Glomerular visceral epithelial cell (primary cell): ENCODE measurements around the gene ZNF507.

ENCODE experiments used
- DNase-seq: peaks from one replicate; pipeline ENCODE4 v3.0.0-alpha.2; 2016; ENCODE audit errors: extremely low spot score

Gene ZNF507

DNA sequence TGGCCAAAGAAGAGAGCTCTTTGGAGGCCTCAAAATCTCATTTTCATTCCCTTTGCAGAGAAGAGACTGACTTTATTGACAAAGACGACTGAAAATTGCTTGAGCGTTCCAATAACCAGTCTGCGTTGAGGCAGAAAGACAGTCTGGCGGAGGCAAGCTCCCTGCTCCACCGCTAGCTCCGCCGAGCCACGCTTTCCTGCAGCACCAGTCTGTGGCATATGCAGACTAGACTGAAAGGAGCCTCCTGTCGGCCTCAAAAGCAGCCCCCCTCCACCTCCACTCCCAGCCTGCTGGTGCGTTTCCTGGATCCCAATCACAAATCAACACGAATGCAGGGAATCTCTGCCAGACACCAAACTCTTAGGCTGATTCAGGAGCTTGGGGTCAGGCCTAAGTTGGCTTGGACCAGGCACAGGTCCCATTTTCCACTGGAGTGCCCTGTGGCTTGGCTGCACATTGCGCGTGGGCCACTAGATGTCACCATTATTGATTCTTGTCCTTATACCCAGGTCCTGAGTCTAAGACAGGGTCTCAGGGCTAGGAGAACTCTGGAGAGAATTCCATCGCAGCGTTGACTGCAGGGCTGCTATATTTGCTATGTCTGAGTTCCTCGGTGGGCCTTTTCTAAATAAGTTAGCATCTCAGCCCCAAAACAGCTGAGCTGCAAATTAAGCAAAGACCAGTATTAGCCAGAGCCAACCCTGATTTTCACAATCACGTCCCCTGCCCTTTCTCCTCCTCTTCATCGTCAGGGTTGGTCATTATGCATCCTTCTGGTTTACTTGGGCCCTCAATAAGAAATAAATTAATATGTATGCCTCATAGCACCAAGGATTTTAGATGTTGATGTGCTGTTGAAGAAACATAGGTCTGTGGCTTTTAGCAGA is 5.2 kb upstream of the ZNF507 start:
- DNase-seq, result peak; percentile 49

- DNase-seq, result no peak
Measured at GRCh38 chr19:32342695-32343094, 2.7 kb upstream of the ZNF507 start.

DNA sequence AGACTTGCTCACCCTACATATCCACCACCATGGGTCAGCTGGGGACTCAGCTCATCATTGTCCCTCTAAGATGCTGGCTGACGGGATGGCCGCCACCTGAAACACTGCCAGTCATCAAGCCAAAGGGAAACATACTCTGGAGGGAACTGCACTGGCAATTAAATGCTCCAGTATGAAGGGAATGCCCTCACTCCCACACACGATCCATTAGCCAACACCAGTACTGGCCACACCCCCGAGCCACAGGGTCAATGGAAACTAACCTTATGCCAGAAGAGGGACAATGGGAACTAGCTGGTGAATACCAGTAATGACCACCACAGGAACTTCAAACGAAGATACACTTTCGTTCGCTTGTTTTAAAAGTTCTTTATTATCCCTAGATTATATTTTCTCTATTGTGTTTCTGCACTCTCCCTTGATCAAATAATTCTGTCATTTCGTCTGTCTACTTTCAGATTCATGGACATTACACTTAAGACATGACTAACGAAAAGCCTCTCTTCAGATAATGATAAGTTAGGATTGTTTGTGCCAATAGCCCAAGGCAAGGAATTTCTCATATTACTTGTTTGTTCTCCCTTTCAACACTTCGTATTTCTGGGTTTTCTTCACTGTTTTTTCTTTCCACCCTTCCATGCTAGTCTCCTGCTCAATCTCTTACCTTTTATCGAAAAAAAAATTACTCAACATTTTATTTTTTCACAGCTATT is 1.7 kb upstream of the ZNF507 start:
- DNase-seq, result no peak

- no peak for DNase-seq
Measured at GRCh38 chr19:32346901-32347300, 1.5 kb downstream of the ZNF507 start.

GRCh38 chr19:32347573-32347972 is 2.2 kb downstream of the ZNF507 start:
- DNase-seq, result no peak

GRCh38 chr19:32349051-32349450 is 3.6 kb downstream of the ZNF507 start:
- DNase-seq, result no peak

DNA sequence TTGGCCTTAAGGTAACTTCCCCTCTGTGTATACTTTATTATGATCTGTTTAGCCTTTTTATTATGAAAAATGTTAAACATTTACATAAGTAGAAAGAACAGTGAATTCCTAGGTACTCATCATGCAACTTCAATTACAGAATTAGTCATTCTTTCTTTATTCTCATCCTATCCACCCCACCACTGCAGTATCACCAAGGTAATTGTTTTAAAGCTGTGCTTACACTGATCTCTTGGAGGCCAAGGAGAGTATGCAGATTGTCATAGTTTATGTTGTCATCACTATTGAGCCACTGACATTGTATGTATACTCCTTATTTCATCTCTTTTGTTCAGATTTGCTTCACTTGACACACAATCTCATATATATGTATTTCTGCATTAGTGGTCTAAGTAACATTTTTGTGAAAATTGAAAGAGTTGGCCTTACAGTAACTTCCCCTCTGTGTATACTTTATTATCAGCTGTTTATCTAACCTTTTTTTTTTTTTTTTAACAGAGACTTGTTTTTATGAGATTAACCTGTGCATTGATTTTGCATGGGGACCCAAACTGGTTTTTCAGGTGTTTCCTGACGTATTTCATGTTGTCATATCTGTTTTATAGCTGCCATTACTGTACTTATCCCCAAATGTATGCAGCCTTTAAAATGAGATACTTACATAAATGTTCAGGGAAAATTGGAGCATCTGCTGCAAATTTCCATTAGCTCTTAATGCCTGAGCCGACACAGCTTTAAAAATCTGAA is 4.5 kb downstream of the ZNF507 start:
- DNase-seq, result no peak

GRCh38 chr19:32350471-32350865 is 5.1 kb downstream of the ZNF507 start:
- peak; percentile 16 for DNase-seq

- no peak for DNase-seq
Measured at GRCh38 chr19:32350987-32351348, 5.6 kb downstream of the ZNF507 start.

DNA sequence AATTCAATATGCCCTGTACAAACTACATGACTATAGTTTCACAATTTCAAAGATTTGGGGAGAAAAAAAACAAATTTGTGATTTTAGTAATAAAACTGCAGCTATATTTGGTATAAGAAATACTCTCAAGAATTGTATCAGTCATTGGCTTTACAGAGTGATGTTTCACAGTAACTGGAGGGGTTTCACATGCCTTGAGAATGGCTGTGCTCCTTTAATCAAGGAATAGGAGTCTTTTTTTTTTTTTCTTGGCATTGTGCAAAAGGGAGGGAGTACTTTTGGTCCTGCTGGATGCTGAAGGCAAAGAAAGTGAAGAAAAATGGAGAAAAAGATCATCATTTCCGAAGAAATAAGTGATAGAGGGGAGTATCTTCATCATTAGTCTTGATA is 6.8 kb downstream of the ZNF507 start:
- DNase-seq, result no peak

- no peak for DNase-seq
Measured at GRCh38 chr19:32354345-32354744, 8.9 kb downstream of the ZNF507 start.

- no peak for DNase-seq
Measured at GRCh38 chr19:32355309-32355708, 9.9 kb downstream of the ZNF507 start.

GRCh38 chr19:32357720-32358119 is 12.3 kb downstream of the ZNF507 start:
- DNase-seq, result no peak

DNA sequence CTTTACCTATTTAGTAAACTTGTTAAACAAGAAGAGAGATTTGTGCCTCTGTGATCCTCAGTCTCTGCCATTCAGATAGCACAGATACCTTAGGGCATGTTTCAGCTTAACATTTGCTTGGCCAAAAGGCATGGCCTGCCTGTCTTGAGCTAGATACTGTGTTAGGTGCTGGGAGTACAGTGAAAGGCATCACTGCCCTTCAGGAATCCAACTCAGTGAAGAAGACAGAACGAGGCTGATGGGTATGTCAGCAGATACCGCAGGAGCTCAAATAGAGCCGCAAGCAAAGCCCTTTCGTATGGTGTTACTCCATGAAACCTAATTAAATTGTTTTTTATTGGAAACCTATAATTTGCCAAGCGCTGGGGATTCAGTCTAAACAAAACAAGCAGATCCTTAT is 12.9 kb downstream of the ZNF507 start:
- DNase-seq, result peak; percentile 35

DNA sequence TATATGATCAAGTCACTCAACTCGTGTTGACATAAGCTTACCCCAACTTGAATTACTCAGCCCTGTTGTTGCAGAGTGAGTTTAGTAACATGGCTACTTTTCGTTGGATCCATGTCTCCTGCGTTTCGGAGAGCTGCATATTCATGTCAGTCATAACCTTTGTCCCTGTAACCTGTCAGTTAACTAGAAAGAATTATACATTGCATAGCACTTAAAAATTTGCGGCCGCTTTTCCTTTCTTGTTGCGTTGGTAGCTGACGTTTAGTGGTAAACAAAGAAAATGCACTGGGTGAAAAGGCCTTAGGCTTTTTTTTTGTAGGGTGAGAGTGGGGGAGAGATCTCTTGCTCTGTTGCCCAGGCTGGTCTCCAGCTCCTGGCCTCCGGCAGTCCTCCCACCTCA is 14.2 kb downstream of the ZNF507 start:
- DNase-seq, result no peak

GRCh38 chr19:32361574-32362317 is 16.3 kb downstream of the ZNF507 start:
- no peak for DNase-seq

GRCh38 chr19:32362318-32362691 is 16.9 kb downstream of the ZNF507 start:
- no peak for DNase-seq

- no peak for DNase-seq
Measured at GRCh38 chr19:32363175-32363574, 17.8 kb downstream of the ZNF507 start.

DNA sequence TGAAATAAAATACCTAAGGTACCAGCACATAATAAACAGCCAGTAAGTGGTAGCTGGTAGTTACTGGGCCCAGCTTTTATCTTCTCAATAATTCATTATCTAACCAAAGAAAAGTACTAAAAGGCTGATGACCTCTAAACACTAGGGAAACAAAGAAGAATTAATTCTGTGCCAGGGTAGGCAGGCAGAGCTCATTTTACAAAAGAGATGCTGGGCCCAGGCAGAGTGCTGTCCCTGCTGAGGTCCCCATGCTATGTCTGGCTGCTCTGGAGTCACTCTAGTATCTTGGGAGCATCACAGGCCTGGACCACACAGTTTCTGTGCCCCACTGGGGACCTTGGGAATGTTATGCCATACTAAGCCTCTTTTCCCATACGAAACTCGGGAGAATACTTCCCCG is 18.2 kb downstream of the ZNF507 start:
- no peak for DNase-seq

DNA sequence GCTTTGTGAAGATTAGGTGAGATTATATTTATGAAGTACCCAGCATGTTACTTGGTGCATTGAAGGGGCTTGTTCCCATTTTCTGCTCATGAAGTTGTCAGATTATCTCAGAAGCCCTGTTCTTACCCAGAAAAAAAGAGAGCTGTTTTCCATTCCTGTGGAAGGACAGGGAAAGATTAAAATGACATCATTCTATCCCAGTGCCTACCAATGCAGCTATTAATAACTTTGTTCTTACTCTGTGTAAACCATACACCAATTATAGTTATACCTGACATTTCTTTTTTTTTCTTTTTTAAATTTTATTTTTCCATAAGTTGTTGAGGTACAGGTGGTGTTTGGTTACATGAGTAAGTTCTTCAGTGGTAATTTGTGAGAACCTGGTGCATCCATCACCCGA is 18.6 kb downstream of the ZNF507 start:
- DNase-seq, result no peak

DNA sequence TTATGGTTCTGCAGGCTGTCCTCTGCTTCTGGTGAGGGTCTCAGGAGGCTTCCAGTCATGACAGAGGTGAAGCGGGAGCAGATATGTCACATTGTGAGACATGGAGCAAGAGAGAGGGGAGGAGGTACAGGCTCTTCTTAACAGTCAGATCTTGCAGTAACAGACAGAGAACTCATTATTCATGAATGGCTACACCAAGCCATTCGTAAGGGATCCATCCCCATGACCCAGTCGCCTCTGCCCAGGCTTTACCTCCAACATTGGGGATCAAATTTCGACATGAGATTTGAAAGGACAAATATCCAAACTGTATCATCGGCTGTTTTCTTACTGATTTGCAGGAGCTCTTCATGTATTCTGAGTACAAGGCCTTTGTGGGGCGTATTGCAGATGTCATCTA is 21.7 kb downstream of the ZNF507 start:
- DNase-seq, result no peak

DNA sequence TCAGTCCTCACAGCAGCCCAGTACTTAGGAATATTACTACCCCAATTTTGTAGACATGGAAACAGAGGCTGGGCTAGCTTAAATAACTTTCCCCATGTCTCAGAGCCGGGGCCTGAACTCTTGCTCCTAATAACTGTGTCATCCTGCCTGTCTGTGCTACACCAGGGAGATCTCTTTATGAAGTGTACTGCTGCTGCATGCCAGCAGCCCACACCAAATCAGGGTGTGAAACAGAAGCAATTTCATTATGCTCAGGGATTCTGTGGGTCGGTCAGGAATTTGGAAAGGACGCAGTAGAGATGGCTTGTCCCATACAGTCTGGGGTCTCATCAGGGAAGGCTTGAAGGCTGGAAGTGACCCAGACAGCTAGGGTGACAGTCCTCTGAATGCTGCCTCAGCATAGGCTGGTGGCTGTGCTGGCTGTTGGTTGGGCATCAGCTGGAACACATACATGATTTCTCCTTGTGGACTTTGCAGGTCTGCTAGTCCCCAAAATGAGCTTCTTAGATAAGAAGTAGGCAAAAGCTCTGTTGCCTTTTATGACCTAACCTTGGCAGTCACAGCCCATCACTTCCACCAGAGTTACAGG is 22.6 kb downstream of the ZNF507 start:
- DNase-seq, result no peak
